PFSK-1 (cell line): ENCODE data around the gene HERC3.

Source experiments
- FOXP2 ChIP-seq: optimal IDR thresholded peaks from 2 replicates; pipeline ENCODE3; 2011; ENCODE audit warnings: borderline replicate concordance, control low read depth, inconsistent platforms; ENCODE audit not compliant: insufficient read depth; ENCODE audit errors: extremely low read length, extremely low read depth
- POLR2AphosphoS5 ChIP-seq: IDR thresholded peaks from 2 replicates; pipeline ENCODE4 v1.6.1; 2012; ENCODE audit warnings: low read depth, mild to moderate bottlenecking, control low read depth, low read length, moderate library complexity
- REST ChIP-seq, 2 experiments: IDR thresholded peaks; 2 replicates each; pipeline versions ENCODE4 v1.6.1 to v1.8.0; 2011 to 2012; ENCODE audit warnings: low read depth in 2 of 2, low read length in 2 of 2, control low read depth in 1 of 2, inconsistent platforms in 1 of 2, mild to moderate bottlenecking in 1 of 2, moderate library complexity in 1 of 2; ENCODE audit not compliant: insufficient read depth in 1 of 2
- SIN3A ChIP-seq: IDR thresholded peaks from 2 replicates; pipeline ENCODE4 v1.6.1; 2012; ENCODE audit warnings: mild to moderate bottlenecking, low read length, moderate library complexity, borderline replicate concordance; ENCODE audit not compliant: insufficient read depth
- TAF1 ChIP-seq: IDR thresholded peaks from 2 replicates; pipeline ENCODE4 v1.6.1; 2012; ENCODE audit warnings: low read length, control low read depth, borderline replicate concordance; ENCODE audit not compliant: insufficient read depth

HERC3 gene

GRCh38 chr4:88592600-88593448 is 544 bp downstream of the HERC3 start:
- TF ChIP-seq SIN3A (peak; percentile 79; the same call in 1 of the 2 replicates), TAF1 (no peak), POLR2AphosphoS5 (no peak), FOXP2 (peak; percentile 82), REST (IDR thresholded peaks at IDR 0.05; ENCODE audit: insufficient read depth in 1 of 2, low read depth in 2 of 2, low read length in 2 of 2) (no peak)

GRCh38 chr4:88597970-88598660 is 5.8 kb downstream of the HERC3 start:
- no peak for TF ChIP-seq FOXP2
- TF ChIP-seq TAF1 = no peak
- no peak for TF ChIP-seq POLR2AphosphoS5
- no peak for TF ChIP-seq SIN3A
- TF ChIP-seq REST (IDR thresholded peaks at IDR 0.05; ENCODE audit: insufficient read depth in 1 of 2, low read depth in 2 of 2, low read length in 2 of 2) = no peak

- TF ChIP-seq POLR2AphosphoS5 = no peak
- no peak for TF ChIP-seq REST (IDR thresholded peaks at IDR 0.05; ENCODE audit: insufficient read depth in 1 of 2, low read depth in 2 of 2, low read length in 2 of 2)
- TF ChIP-seq FOXP2 = no peak
- no peak for TF ChIP-seq TAF1
- TF ChIP-seq SIN3A = no peak
Observed at GRCh38 chr4:88599298-88599697, 7.0 kb downstream of the HERC3 start.

- TF ChIP-seq REST (IDR thresholded peaks at IDR 0.05; ENCODE audit: insufficient read depth in 1 of 2, low read depth in 2 of 2, low read length in 2 of 2) = no peak
Observed at GRCh38 chr4:88599714-88600113, 7.4 kb downstream of the HERC3 start.
